ENCODE results near the gene SCCPDH.
A peak's percentile ranks its signal among the peaks of the same experiment; 100 is the strongest.
"Not testable (repeated sequence)": the region's sequence is repeated elsewhere in the genome, so short reads cannot be mapped to it uniquely, and the experiment has no call there.

SCCPDH gene

GRCh38 chr1:246708166-246708565 is 16.0 kb upstream of the SCCPDH start:
- no peak for DNase-seq

DNA sequence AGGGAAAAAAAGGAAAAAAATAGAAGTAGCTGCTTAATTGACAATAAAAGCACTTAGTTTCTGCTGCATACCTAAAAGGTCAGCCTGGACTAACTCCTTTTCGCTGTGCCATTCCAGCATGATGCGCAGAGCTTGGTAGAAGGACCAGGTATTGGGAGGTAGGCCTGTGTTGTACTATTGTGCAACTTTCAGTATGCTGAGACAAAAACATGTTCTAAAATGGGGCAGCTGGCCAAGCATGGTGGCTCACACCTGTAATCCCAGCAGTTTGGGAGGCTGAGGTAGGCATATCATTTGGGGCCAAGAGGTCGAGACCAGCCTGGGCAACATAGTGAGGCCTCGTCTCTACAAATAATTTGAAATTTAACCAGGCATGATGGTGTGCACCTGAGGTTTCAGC is 15.0 kb upstream of the SCCPDH start:
- no peak for DNase-seq

- no peak for DNase-seq
Measured at GRCh38 chr1:246709835-246710234, 14.4 kb upstream of the SCCPDH start.

DNA sequence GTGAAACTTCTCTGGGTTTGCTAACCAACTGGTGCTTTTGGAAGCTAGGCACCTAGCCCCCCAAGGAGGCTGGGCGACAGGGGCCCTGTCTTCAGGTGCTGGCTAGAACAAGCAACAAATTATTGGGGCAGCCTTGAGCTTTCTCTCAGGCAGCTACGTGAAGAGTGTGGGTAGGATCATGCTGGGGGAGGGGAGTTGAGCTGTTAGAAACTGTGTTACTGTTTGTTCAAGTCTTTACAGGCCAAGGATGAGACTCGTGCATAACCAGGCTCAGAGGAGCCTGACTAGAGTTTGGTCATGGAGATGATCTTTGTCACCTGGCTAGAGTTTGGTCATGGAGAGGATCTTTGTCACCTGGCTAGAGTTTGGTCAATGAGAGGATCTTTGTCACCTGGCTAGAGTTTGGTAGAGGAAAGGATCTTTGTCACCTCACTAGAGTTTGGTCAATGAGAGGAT is 12.6 kb upstream of the SCCPDH start:
- no peak for DNase-seq

DNA sequence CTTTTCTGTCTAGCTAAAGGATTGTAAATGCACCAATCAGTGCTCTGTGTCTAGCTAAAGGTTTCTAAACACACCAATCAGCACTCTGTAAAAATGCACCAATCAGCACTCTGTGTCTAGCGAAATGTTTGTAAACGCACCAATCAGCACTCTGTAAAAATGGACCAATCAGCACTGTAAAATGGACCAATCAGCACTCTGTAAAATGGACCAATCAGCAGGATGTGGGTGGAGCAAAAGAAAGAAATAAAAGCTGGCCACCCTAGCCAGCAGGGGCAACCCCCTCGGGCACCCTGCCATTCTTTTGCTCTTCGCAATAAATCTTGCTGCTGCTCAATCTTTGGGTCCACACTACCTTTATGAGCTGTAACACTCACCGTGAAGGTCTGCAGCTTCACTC is 11.8 kb upstream of the SCCPDH start:
- not testable (repeated sequence) for DNase-seq

DNA sequence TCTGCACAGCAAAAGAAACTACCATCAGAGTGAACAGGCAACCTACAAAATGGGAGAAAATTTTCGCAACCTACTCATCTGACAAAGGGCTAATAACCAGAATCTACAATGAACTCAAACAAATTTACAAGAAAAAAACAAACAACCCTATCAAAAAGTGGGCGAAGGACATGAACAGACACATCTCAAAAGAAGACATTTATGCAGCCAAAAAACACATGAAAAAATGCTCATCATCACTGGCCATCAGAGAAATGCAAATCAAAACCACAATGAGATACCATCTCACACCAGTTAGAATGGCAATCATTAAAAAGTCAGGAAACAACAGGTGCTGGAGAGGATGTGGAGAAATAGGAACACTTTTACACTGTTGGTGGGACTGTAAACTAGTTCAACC is 4.8 kb upstream of the SCCPDH start:
- DNase-seq: not testable (repeated sequence)

GRCh38 chr1:246720814-246721213 is 3.4 kb upstream of the SCCPDH start:
- DNase-seq: not testable (repeated sequence)

DNA sequence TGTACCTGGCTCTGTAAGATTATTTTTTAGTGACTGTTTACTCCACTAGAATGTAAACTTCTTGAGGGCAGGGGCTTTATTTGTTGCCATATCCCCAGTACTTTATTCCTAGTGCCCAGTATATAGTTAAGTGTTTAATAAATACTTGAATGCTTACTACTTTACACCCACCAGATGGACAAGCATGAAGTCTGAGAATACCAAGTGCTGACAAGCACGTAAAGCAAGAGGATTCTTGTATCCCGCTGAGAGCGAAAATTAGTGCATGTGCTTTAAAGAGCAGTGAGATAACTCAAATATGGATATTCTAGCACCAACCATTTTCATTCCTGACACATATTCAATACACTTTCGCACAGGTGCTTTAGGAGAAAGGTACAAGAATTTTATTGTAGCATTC is 1.5 kb upstream of the SCCPDH start:
- DNase-seq: no peak

DNA sequence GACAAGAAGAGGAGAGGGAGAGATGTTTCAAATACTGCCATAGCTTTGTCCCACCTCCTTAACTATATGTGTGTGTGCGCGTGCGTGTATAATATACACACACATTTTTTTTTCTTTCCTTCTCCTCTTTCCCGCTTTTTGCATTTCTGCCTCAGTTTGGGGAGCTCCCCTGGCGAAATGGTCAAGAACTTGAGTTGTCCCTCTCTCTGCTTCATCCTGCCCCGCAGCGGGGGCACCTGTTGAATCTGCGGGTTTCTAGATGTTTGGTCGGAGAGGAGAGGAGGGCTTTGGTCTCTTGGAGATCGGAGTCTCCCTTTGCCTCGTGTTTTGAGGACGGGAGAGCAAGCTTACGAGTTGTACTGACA is 504 bp downstream of the SCCPDH start:
- DNase-seq: no peak

DNA sequence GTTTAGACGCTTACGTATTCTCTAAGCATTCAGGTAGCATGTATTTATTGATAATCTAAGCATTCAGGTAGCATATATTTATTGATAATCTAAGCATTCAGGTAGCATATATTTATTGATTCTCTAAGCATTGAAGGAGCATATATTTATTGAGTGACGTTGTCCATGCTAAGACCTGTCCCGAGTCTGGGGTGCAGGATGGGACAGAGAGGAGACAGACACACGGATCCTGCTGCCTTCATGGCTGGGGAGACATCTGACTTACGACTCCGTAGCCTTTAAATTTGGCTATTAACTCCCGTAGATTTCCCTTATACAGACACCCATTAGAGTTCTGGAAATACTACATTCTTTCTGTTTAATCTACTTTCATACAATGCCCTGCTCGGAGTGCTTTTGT is 982 bp downstream of the SCCPDH start:
- DNase-seq: no peak

DNA sequence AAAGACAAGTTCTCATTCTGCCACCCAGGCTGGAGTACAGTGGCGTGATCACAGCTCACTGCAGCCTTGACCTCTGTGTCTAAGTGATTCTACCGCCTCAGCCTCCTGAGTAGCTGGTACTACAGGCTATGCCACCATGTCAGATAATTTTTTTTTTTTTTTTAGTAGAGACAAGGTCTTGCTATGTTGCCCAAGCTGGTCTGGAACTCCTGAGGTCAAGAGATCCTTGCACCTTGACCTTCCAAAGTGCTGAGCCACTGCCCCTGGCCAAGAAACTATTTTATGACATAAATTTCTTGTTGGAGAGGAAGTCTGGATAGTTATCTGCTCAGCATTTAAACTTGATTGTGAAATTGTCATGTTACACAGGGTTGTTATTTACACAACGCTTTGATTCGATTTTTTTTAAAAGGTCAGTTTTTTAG is 2.1 kb downstream of the SCCPDH start:
- no peak for DNase-seq

- DNase-seq: no peak
Measured at GRCh38 chr1:246726881-246727280, 2.7 kb downstream of the SCCPDH start.

- no peak for DNase-seq
Measured at GRCh38 chr1:246727594-246727993, 3.4 kb downstream of the SCCPDH start.

DNA sequence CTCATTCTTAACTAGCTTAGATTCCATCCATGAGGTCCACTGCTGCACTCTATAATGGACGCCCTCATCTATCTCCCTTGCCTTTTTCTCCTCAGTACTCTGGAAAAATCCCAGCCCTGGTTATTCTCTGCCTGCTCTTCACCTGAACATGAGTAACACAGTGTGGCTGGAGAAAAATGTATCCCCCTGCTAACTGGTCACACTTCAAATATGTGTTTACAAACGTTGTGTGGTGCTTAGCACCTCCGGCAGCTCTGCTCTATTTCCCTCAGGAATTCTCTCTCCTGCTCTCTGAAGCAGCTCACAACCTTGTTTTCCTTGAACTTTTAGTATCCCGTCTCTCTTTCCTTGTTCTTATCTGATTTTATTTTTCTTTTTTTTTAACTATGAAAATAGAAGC is 4.1 kb downstream of the SCCPDH start:
- DNase-seq: no peak

- not testable (repeated sequence) for DNase-seq
Measured at GRCh38 chr1:246729040-246729439, 4.8 kb downstream of the SCCPDH start.

DNA sequence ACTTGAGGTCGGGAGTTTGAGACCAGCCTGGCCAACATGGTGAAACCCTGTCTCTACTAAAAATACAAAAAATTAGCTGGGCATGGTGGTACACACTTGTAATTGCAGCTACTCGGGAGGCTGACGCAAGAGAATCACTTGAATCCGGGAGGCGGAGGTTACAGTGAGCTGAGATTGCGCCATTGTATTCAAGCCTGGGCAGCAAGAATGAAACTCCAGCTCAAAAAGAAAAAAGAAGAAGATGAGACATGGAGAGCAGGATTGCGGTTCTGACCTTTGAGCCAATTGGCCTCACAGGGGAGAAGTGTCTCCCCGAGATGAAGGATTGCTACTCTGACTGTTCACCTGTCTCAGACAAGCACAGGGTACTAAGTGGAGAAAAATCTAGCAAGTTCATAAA is 6.6 kb downstream of the SCCPDH start:
- DNase-seq: no peak

GRCh38 chr1:246731873-246732272 is 7.7 kb downstream of the SCCPDH start:
- not testable (repeated sequence) for DNase-seq

DNA sequence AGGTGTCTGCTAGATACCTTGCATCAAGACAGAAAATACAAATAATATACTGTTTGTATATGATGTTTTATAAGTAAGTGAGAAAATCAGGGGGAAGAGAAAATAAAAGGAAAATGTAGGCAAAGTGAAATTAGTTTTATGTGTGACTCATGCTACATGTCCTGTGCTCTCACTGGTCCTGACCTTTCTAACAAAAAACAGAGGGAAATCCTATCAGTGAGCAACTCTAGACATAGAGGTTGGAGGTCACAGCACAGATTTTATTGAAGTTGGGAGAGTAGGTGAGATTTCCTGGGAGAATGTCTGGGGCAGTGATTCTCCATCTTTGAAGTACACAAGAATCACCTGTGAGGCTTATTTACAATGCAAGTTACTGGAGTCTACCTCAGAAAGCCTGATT is 9.5 kb downstream of the SCCPDH start:
- no peak for DNase-seq

DNA sequence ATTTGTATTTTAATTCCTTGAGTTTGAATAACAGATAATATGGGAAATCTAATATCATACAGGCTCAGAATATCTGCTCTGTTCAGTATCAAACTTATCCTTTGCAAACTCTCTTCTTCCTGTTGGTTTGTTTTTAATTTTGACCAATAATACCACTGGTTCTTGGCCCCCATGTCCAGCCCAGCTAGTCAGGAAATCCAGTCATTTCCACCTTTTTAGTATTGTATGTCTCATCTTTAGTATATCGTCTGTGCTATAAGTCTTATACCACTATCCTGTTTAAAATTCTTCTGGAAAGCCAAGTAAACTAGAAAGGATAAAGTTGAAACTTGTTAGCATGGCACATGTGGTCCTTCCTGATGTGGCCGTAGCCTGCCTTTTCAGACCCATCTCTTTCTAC is 10.7 kb downstream of the SCCPDH start:
- no peak for DNase-seq

DNA sequence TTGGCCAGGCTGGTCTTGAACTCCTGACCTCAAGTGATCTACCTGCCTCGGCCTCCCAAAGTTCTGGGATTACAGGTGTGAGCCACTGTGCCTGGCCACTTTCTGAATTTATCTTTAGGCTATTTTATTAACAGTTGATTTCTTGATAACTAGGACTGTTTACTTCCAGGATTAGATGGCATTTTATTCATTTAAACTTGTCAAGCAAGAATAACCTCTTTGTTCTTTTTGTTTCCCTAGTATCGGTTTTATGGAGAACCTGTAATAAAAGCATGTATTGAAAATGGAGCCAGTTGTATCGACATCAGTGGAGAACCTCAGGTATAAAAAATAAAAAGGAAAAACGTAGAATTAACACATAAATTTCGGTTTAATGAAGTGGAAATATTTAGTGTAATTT is 11.5 kb downstream of the SCCPDH start:
- DNase-seq: no peak

- DNase-seq: no peak
Measured at GRCh38 chr1:246742396-246742795, 18.2 kb downstream of the SCCPDH start.

DNA sequence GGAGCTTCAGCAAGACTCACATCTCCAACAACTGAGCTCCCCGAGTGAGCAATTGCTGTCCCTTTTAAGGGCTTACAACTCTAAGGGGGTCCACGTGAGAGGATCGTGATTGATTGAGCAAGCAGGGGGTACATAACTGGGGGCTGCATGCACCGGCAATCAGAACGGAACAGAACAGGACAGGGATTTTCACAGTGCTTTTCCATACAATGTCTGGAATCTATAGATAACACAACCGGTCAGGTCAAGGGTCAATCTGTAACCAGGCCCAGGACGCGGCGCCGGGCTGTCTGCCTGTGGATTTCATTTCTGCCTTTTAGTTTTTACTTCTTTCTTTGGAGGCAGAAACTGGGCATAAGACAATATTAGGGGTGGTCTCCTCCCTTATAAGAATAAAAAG is 21.9 kb downstream of the SCCPDH start:
- not testable (repeated sequence) for DNase-seq

- DNase-seq: no peak
Measured at GRCh38 chr1:246748006-246748405, 23.8 kb downstream of the SCCPDH start.

- DNase-seq: peak; percentile 78
Measured at GRCh38 chr1:246748867-246749266, 24.7 kb downstream of the SCCPDH start.

- no peak for DNase-seq
Measured at GRCh38 chr1:246750752-246751151, 26.5 kb downstream of the SCCPDH start.
